SK-N-SH (cell line): ENCODE results near the gene SCN3A. TPM values are rescaled to one million over a fixed set of nuclear protein-coding genes. Genes with fewer than 3 reads are reported as not detected.

ENCODE experiments used
- CTCF ChIA-PET: fragments of 300-600, 350-600 bp; formaldehyde crosslinking; extraction: SDS; loops from one replicate; lab custom pipeline; 2021; lab: Yijun Ruan, JAX
- POLR2A ChIA-PET: fragments of 350-600 bp; sonication (Branson Sonifier 250); formaldehyde crosslinking; extraction: SDS; loops from one replicate; lab custom pipeline; 2020; ENCODE audit warnings: antibody characterized with exemption, inconsistent platforms; lab: Yijun Ruan, JAX
- DNase-seq: peaks from one replicate; pipeline ENCODE4 v3.0.0; 2012
- H2AFZ ChIP-seq: fragments of 200-600 bp; sonication (generic); 2 replicates; pipeline ENCODE4 v1.8.1; 2016; ENCODE audit warnings: antibody characterized with exemption, mild to moderate bottlenecking, low read depth
- H3F3A ChIP-seq: fragments of 200-600 bp; sonication (generic); replicated peaks from 2 replicates; pipeline ENCODE3; 2016; ENCODE audit warnings: antibody characterized with exemption, mild to moderate bottlenecking; ENCODE audit not compliant: insufficient read depth
- H3K27ac ChIP-seq, 2 experiments: fragments of 200-500 bp in 1 of 2; fragments of 200-600 bp in 1 of 2; sonication (Bioruptor generic) in 1 of 2; sonication (generic), shearing (Covaris generic) in 1 of 2; 2 replicates each; pipeline versions ENCODE4 v1.5.1 to v1.6.1; 2014 to 2016; ENCODE audit warnings: low read depth in 2 of 2, inconsistent platforms in 1 of 2, low read length in 1 of 2, mild to moderate bottlenecking in 1 of 2, mixed read lengths in 1 of 2
- H3K27me3 ChIP-seq: fragments of 200-600 bp; sonication (generic), shearing (Covaris generic); 2 replicates; pipeline ENCODE4 v1.6.1; 2016; ENCODE audit warnings: mixed run types; ENCODE audit not compliant: insufficient read depth
- H3K36me3 ChIP-seq, 2 experiments: fragments of 200-500 bp in 1 of 2; fragments of 200-600 bp in 1 of 2; sonication (Bioruptor generic) in 1 of 2; sonication (generic) in 1 of 2; replicated peaks in 1 of 2; 2 replicates each; pipeline versions ENCODE3 to v1.5.1; 2014 to 2016; ENCODE audit warnings: low read length in 1 of 2, mild to moderate bottlenecking in 1 of 2; ENCODE audit not compliant: insufficient read depth in 2 of 2, control insufficient read depth in 1 of 2
- H3K4me1 ChIP-seq, 2 experiments: fragments of 200-500 bp in 1 of 2; fragments of 200-600 bp in 1 of 2; sonication (Bioruptor generic) in 1 of 2; sonication (generic), shearing (Covaris generic) in 1 of 2; 2 replicates each; pipeline versions ENCODE4 v1.5.1 to v1.6.1; 2014 to 2016; ENCODE audit warnings: low read depth in 1 of 2, low read length in 1 of 2, mixed run types in 1 of 2; ENCODE audit not compliant: insufficient read depth in 2 of 2, control insufficient read depth in 1 of 2
- H3K4me2 ChIP-seq: fragments of 200-600 bp; sonication (generic), shearing (Covaris generic); 2 replicates; pipeline ENCODE4 v1.6.1; 2017; ENCODE audit warnings: mixed run types
- H3K4me3 ChIP-seq, 2 experiments: fragments of 200-500 bp in 1 of 2; fragments of 200-600 bp in 1 of 2; sonication (Bioruptor generic) in 1 of 2; sonication (generic), shearing (Covaris generic) in 1 of 2; 2 replicates each; pipeline versions ENCODE4 v1.5.1 to v1.8.1; 2014 to 2016; ENCODE audit warnings: low read depth in 2 of 2, inconsistent platforms in 1 of 2, low read length in 1 of 2, mild to moderate bottlenecking in 1 of 2, mixed read lengths in 1 of 2, moderate library complexity in 1 of 2
- H3K79me2 ChIP-seq: fragments of 200-600 bp; sonication (generic); 2 replicates; pipeline ENCODE4 v1.8.1; 2017; ENCODE audit warnings: mild to moderate bottlenecking; ENCODE audit not compliant: insufficient read depth
- H3K9ac ChIP-seq: fragments of 200-600 bp; sonication (generic); 2 replicates; pipeline ENCODE4 v1.6.1; 2017; ENCODE audit warnings: mixed run types
- H3K9me2 ChIP-seq: fragments of 200-600 bp; sonication (generic); 2 replicates; pipeline ENCODE4 v1.6.1; 2017; ENCODE audit warnings: mixed run types
- H3K9me3 ChIP-seq: fragments of 200-600 bp; sonication (generic); 2 replicates; pipeline ENCODE4 v1.6.1; 2017; ENCODE audit warnings: mixed run types, mild to moderate bottlenecking, moderate library complexity
- H4K20me1 ChIP-seq: fragments of 200-600 bp; sonication (generic); 2 replicates; pipeline ENCODE4 v1.6.1; 2017; ENCODE audit warnings: mild to moderate bottlenecking, mixed run types; ENCODE audit not compliant: insufficient read depth
- ELF1 ChIP-seq: IDR thresholded peaks from 2 replicates; pipeline ENCODE4 v1.4.0; 2012
- EP300 ChIP-seq, 2 experiments: IDR thresholded peaks; 2 replicates each; pipeline versions ENCODE4 v1.4.0 to v1.6.1; 2012; ENCODE audit warnings: borderline replicate concordance in 1 of 2, low read depth in 1 of 2, low read length in 1 of 2
- GABPA ChIP-seq: IDR thresholded peaks from 2 replicates; pipeline ENCODE4 v1.4.0; 2012; ENCODE audit warnings: low read depth, mild to moderate bottlenecking
- IRF3 ChIP-seq: fragments of 150-350 bp; IDR thresholded peaks from 2 replicates; pipeline ENCODE4 v1.6.1; 2016; ENCODE audit warnings: mild to moderate bottlenecking, low read depth, low read length
- JUND ChIP-seq: IDR thresholded peaks from 2 replicates; pipeline ENCODE4 v1.4.0; 2012
- TEAD4 ChIP-seq: IDR thresholded peaks from 2 replicates; pipeline ENCODE4 v1.4.0; 2012; ENCODE audit warnings: mild to moderate bottlenecking, borderline replicate concordance; ENCODE audit not compliant: insufficient read depth
- USF1 ChIP-seq: IDR thresholded peaks from 2 replicates; pipeline ENCODE4 v1.4.0; 2012; ENCODE audit warnings: low read depth, borderline replicate concordance
- USF2 ChIP-seq: fragments of 150-350 bp; IDR thresholded peaks from 2 replicates; pipeline ENCODE4 v1.6.1; 2017; ENCODE audit warnings: antibody characterized with exemption, low read length, low read depth, borderline replicate concordance
- YY1 ChIP-seq: IDR thresholded peaks from 2 replicates; pipeline ENCODE4 v1.4.0; 2012; ENCODE audit warnings: low read depth, mild to moderate bottlenecking
- WGBS: methylation state at CpG from one replicate; pipeline ENCODE4 v1.1.6; 2017; ENCODE audit warnings: low lambda C conversion rate; 5-methylcytosine and 5-hydroxymethylcytosine counted together
- polyA plus RNA-seq, 3 experiments: library from polyadenylated mRNA; depleted of rRNA; stranded (reverse); fragments of >200 nt; gene quantifications; 2 replicates each; pipeline ENCODE4 v1.2.3, GENCODE V29; 2012

SCN3A gene
- polyA plus RNA-seq, 1 of the 3 experiments (the other 2 are of a cell fraction): 0.33 TPM

GRCh38 chr2:165202239-165202638 is 1.6 kb downstream of the SCN3A start:
- no peaks in the 10 kb centered on the region for H3K79me2 ChIP-seq
- H2AFZ ChIP-seq: no peak overlapping the region
- DNase-seq: no peak
- ChIA-PET POLR2A (no interaction called here), CTCF (interaction anchor here (1.6 to 11.3 kb wide), 5 partner anchors 12 to 209 kb away, joined by 4 to 300 read pairs (median 17); no protein-coding TSS in a partner anchor)
- no peak overlapping the region for H3K4me3 ChIP-seq
- H3K27me3 ChIP-seq: no peaks in the 10 kb centered on the region
- H3K9ac ChIP-seq: no peak overlapping the region
- H3K27ac ChIP-seq: no peak overlapping the region
- 89% methylated on average over 1 of the region's 1 CpG for WGBS
- no peaks in the 10 kb centered on the region for H3K36me3 ChIP-seq
- no peaks in the 10 kb centered on the region; a peak in 2 of 4 replicates for H3K4me1 ChIP-seq
- no peaks in the 10 kb centered on the region for H3K9me2 ChIP-seq
- no peaks in the 10 kb centered on the region for H3K9me3 ChIP-seq
- H3K4me2 ChIP-seq: no peak overlapping the region
- no peaks in the 10 kb centered on the region for H4K20me1 ChIP-seq
- H3F3A ChIP-seq: no peaks in the 10 kb centered on the region
- TF ChIP-seq ELF1 (no peak), GABPA (no peak), IRF3 (no peak), USF2 (no peak), TEAD4 (no peak), JUND (no peak), YY1 (no peak), USF1 (no peak), EP300 (IDR thresholded peaks at IDR 0.05; ENCODE audit: borderline replicate concordance in 1 of 2, low read depth in 1 of 2, low read length in 1 of 2) (no peak)

- no peaks in the 10 kb centered on the region for H3K9me2 ChIP-seq
- no peak for DNase-seq
- no peaks in the 10 kb centered on the region for H3K27me3 ChIP-seq
- no peak overlapping the region for H2AFZ ChIP-seq
- ChIA-PET CTCF (interaction anchor here (1.3 to 11.3 kb wide), 2 partner anchors 19 to 182 kb away, joined by 4 to 300 read pairs; no protein-coding TSS in a partner anchor), POLR2A (no interaction called here)
- no peaks in the 10 kb centered on the region for H3K9me3 ChIP-seq
- no peak overlapping the region for H3K27ac ChIP-seq
- H3K9ac ChIP-seq: no peak overlapping the region
- no peaks in the 10 kb centered on the region for H3K79me2 ChIP-seq
- TF ChIP-seq YY1: no peak
- no peaks in the 10 kb centered on the region for H4K20me1 ChIP-seq
- H3K4me3 ChIP-seq: no peak overlapping the region
- no peak overlapping the region for H3K4me2 ChIP-seq
- H3F3A ChIP-seq: no peaks in the 10 kb centered on the region
- no peaks in the 10 kb centered on the region for H3K36me3 ChIP-seq
- WGBS: 82% methylated on average over 2 of the region's 2 CpGs
- H3K4me1 ChIP-seq: no peaks in the 10 kb centered on the region; a peak in 2 of 4 replicates
Measured at GRCh38 chr2:165198181-165198580, 5.7 kb downstream of the SCN3A start.
